GM12878 (cell line): ENCODE measurements around the gene SLC22A23. TPM values are rescaled to one million over a fixed set of nuclear protein-coding genes. Genes with fewer than 3 reads are reported as not detected.

Experiments used
- ATAC-seq: fragments of 200-7000 bp; cut with Tn5 transposase; 3 replicates; pipeline ENCODE4 v1.9.1; 2020; ENCODE audit warnings: mild to moderate bottlenecking, moderate library complexity
- BruUV-seq: library from RNA; stranded (reverse); fragments of 400-500 nt; replicated peaks from 2 replicates; lab custom pipeline; 2021; lab: Mats Ljungman, UMichigan
- CTCF ChIA-PET: fragments of 300-600 bp; sonication (Branson Sonifier 250); formaldehyde crosslinking; extraction: SDS; loops from one replicate; lab custom pipeline; 2021; ENCODE audit warnings: inconsistent platforms; lab: Yijun Ruan, JAX
- POLR2A ChIA-PET: fragments of 350-600 bp; formaldehyde crosslinking; extraction: SDS; loops from one replicate; lab custom pipeline; 2021; ENCODE audit warnings: inconsistent platforms; lab: Charles Lee
- RAD21 ChIA-PET: fragments of 300-600 bp; sonication (Branson Sonifier 250); formaldehyde crosslinking; loops from one replicate; lab custom pipeline; 2023; ENCODE audit warnings: antibody characterized with exemption; ENCODE audit not compliant: unreplicated experiment; lab: Charles Lee
- SMC1A ChIA-PET: fragments of 300-600 bp; sonication (Branson Sonifier 250); formaldehyde crosslinking; loops from one replicate; lab custom pipeline; 2023; ENCODE audit not compliant: unreplicated experiment, uncharacterized antibody; lab: Charles Lee
- DNase-seq: peaks from one replicate; pipeline ENCODE4 v3.0.0-alpha.2; 2011; ENCODE audit warnings: low read depth, low spot score
- FAIRE-seq: peaks from 3 replicates; lab custom pipeline; 2011; peaks lifted over from hg19 to GRCh38; lab: Jason Lieb, UNC
- H2AFZ ChIP-seq: 2 replicates; pipeline ENCODE4 v1.6.0; 2011; ENCODE audit warnings: low read depth, low read length, control low read depth; ENCODE audit not compliant: control insufficient read depth
- H3K27ac ChIP-seq: 2 replicates; pipeline ENCODE4 v1.5.1; 2011; ENCODE audit warnings: control low read depth; ENCODE audit not compliant: control insufficient read depth, insufficient read depth
- H3K27me3 ChIP-seq, 2 experiments: replicated peaks in 1 of 2; 2 replicates each; pipeline versions ENCODE4 v1.6.0 to v1.6.1; 2011; ENCODE audit warnings: low read length in 1 of 2; ENCODE audit not compliant: control insufficient read depth in 2 of 2, insufficient read depth in 2 of 2
- H3K36me3 ChIP-seq, 2 experiments: 2 replicates each; pipeline ENCODE4 v1.5.1; 2011; ENCODE audit warnings: low read length in 1 of 2; ENCODE audit not compliant: control insufficient read depth in 2 of 2, insufficient read depth in 2 of 2
- H3K4me1 ChIP-seq: 2 replicates; pipeline ENCODE4 v1.6.1; 2011; ENCODE audit warnings: mild to moderate bottlenecking, low read length, moderate library complexity, mixed read lengths; ENCODE audit not compliant: control insufficient read depth, insufficient read depth
- H3K4me2 ChIP-seq: 2 replicates; pipeline ENCODE4 v1.6.0; 2011; ENCODE audit warnings: control low read depth; ENCODE audit not compliant: control insufficient read depth, insufficient read depth
- H3K4me3 ChIP-seq: fragments of 200-600 bp; sonication (generic); 2 replicates; pipeline ENCODE4 v1.5.1; 2016
- H3K79me2 ChIP-seq: 2 replicates; pipeline ENCODE4 v1.6.0; 2011; ENCODE audit warnings: low read length; ENCODE audit not compliant: control insufficient read depth, insufficient read depth
- H3K9ac ChIP-seq: 2 replicates; pipeline ENCODE4 v1.8.0; 2011; ENCODE audit warnings: low read length, control low read depth, mixed read lengths; ENCODE audit not compliant: control insufficient read depth, insufficient read depth
- H3K9me3 ChIP-seq: replicated peaks from 3 replicates; pipeline ENCODE4 v1.5.1; 2011; ENCODE audit warnings: mild to moderate bottlenecking, low read length; ENCODE audit not compliant: control insufficient read depth, insufficient read depth
- H4K20me1 ChIP-seq: 2 replicates; pipeline ENCODE4 v1.6.0; 2011; ENCODE audit not compliant: control insufficient read depth, insufficient read depth
- ATF3 ChIP-seq: IDR thresholded peaks from 2 replicates; pipeline ENCODE4 v1.6.1; 2011; ENCODE audit warnings: low read depth, mild to moderate bottlenecking, low read length, moderate library complexity, borderline replicate concordance; ENCODE audit errors: extremely low read depth
- CBX3 ChIP-seq: fragments of 200-600 bp; sonication (generic); IDR thresholded peaks from 2 replicates; pipeline ENCODE4 v1.6.1; 2016; ENCODE audit warnings: low read depth, borderline replicate concordance
- E2F4 ChIP-seq: IDR thresholded peaks from 2 replicates; pipeline ENCODE4 v1.6.1; 2012; ENCODE audit warnings: low read depth, low read length, improper control_type of control experiment
- E4F1 ChIP-seq: fragments of 450-650 bp; IDR thresholded peaks from 2 replicates; pipeline ENCODE4 v1.6.1; 2018; ENCODE audit warnings: borderline replicate concordance, mild to moderate bottlenecking; ENCODE audit not compliant: partially characterized antibody
- LARP7 ChIP-seq: fragments of 450-650 bp; IDR thresholded peaks from 2 replicates; pipeline ENCODE4 v1.6.1; 2017; ENCODE audit warnings: mild to moderate bottlenecking
- MXI1 ChIP-seq: fragments of 150-350 bp; IDR thresholded peaks from 2 replicates; pipeline ENCODE4 v1.6.1; 2011; ENCODE audit warnings: low read depth, mild to moderate bottlenecking, inconsistent platforms, low read length, improper control_type of control experiment
- NR2C2 ChIP-seq: IDR thresholded peaks from 2 replicates; pipeline ENCODE4 v1.6.1; 2011; ENCODE audit warnings: borderline replicate concordance, low read depth; ENCODE audit not compliant: control insufficient read depth, insufficient read length
- NRF1 ChIP-seq: conservative IDR thresholded peaks from 2 replicates; pipeline ENCODE4 v1.6.1; 2011; ENCODE audit warnings: mild to moderate bottlenecking, low read depth, low read length, improper control_type of control experiment
- POLR2A ChIP-seq: IDR thresholded peaks from 2 replicates; pipeline ENCODE4 v1.6.1; 2011; ENCODE audit warnings: low read depth, mild to moderate bottlenecking, low read length
- RELB ChIP-seq: fragments of 450-650 bp; IDR thresholded peaks from 2 replicates; pipeline ENCODE4 v1.6.1; 2017; ENCODE audit warnings: low read depth, mild to moderate bottlenecking, moderate library complexity
- SMARCA5 ChIP-seq: fragments of 450-650 bp; IDR thresholded peaks from 2 replicates; pipeline ENCODE4 v1.6.1; 2017; ENCODE audit warnings: mild to moderate bottlenecking
- SPI1 ChIP-seq: IDR thresholded peaks from 2 replicates; pipeline ENCODE4 v1.6.1; 2011; ENCODE audit warnings: low read depth, mild to moderate bottlenecking, low read length, moderate library complexity, borderline replicate concordance; ENCODE audit not compliant: insufficient read depth
- SRF ChIP-seq, 2 experiments: IDR thresholded peaks; 2 replicates each; pipeline ENCODE4 v1.6.1; 2011; ENCODE audit warnings: low read depth in 2 of 2, low read length in 2 of 2, mild to moderate bottlenecking in 1 of 2, moderate library complexity in 1 of 2
- TCF12 ChIP-seq: IDR thresholded peaks from 2 replicates; pipeline ENCODE4 v1.6.1; 2011; ENCODE audit warnings: low read depth, mild to moderate bottlenecking, low read length
- TCF3 ChIP-seq: IDR thresholded peaks from 2 replicates; pipeline ENCODE4 v1.6.1; 2012; ENCODE audit warnings: low read depth, mild to moderate bottlenecking, low read length, borderline replicate concordance; ENCODE audit not compliant: insufficient read depth
- ZNF24 ChIP-seq: fragments of 450-650 bp; IDR thresholded peaks from 2 replicates; pipeline ENCODE4 v1.6.1; 2017; ENCODE audit warnings: antibody characterized with exemption, mild to moderate bottlenecking
- WGBS: methylation state at CpG from one replicate; pipeline ENCODE4 v1.1.6; 2016; ENCODE audit warnings: low lambda C conversion rate; ENCODE audit not compliant: insufficient replicate concordance, insufficient coverage; ENCODE audit errors: missing lambda C conversion rate; 5-methylcytosine and 5-hydroxymethylcytosine counted together
- in situ Hi-C: fragments of 300-500 bp; cut with MboI; formaldehyde crosslinking; loops from 9 replicates; pipeline ENCODE4 v1.14.3; 2018; ENCODE audit warnings: mixed read lengths
- intact Hi-C: fragments of 100-400 bp; cut with micrococcal nuclease; formaldehyde crosslinking; loops from one replicate; pipeline ENCODE4 v1.14.2; 2022; ENCODE audit not compliant: unreplicated experiment
- polyA plus RNA-seq, 11 experiments: library from polyadenylated mRNA; depleted of rRNA in 4 of 11; unstranded in 6 of 11; stranded (reverse) in 5 of 11; fragments of >200 nt; fragmentation: Nextera tagmentation in 4 of 11; fragmentation: Illumina TruSeq in 1 of 11; extraction: Ambion mirVana in 4 of 11; extraction: Trizol in 1 of 11; gene quantifications; 1 replicate in 1 of 11; 2 replicates in 10 of 11; pipeline versions ENCODE4 v1.2.1 to v1.2.3, GENCODE V29; 2011 to 2016; ENCODE audit warnings: inconsistent platforms in 2 of 11, missing spikeins in 2 of 11, low read depth in 1 of 11
- total RNA-seq, 4 experiments: library from RNA; depleted of rRNA in 3 of 4; stranded (reverse); fragments of >200 nt in 3 of 4; fragmentation: Illumina TruSeq in 1 of 4; extraction: Trizol in 1 of 4; gene quantifications; 2 replicates each; pipeline versions ENCODE4 v1.2.1 to v1.2.3, GENCODE V29; 2013 to 2021
- TF ChIP-seq, protein P1 (sequence below), 3 experiments: IDR thresholded peaks in 2 of 3; conservative IDR thresholded peaks in 1 of 3; 2 replicates each; pipeline ENCODE4 v1.5.1; 2011; ENCODE audit warnings: low read depth in 3 of 3, low read length in 3 of 3, mild to moderate bottlenecking in 3 of 3, control low read depth in 2 of 3, moderate library complexity in 2 of 3, inconsistent platforms in 1 of 3, mixed read lengths in 1 of 3; ENCODE audit not compliant: control insufficient read depth in 2 of 3, insufficient read depth in 1 of 3; ENCODE audit errors: extremely low read depth in 1 of 3

The SLC22A23 gene
- total and polyA plus RNA-seq, 10 of the 15 experiments (the other 5 are each of a cell fraction or from before 2014, with no cell fraction given): 0.20 to 2.4 (median 0.74) TPM

GRCh38 chr6:3482869-3483268 lies 26.0 kb upstream of the SLC22A23 start:
- peaks cover 0 to 1% of the 10 kb centered on the region in 2 experiments; a peak in 3 of 4 replicates for H3K27me3 ChIP-seq
- no peak overlapping the region for H3K9ac ChIP-seq
- ChIA-PET CTCF (interaction anchor here (0.7 kb wide), 1 partner anchor 11 kb away, joined by 3 read pairs; no protein-coding TSS in a partner anchor), POLR2A (no interaction called here), RAD21 (no interaction called here), SMC1A (no interaction called here)
- in situ Hi-C loops (no loop called here), intact Hi-C loops (no loop called here)
- no peaks in the 10 kb centered on the region for H3K79me2 ChIP-seq
- H2AFZ ChIP-seq: no peak overlapping the region
- no TSS peak for BruUV-seq
- DNase-seq (no peak), ATAC-seq (no peak), FAIRE-seq (no peak)
- H3K9me3 ChIP-seq: no peaks in the 10 kb centered on the region; the same call in 2 of the 3 replicates
- 32% methylated on average over 4 of the region's 4 CpGs for WGBS
- no peaks in the 10 kb centered on the region for H3K36me3 ChIP-seq
- no peaks in the 10 kb centered on the region for H3K4me1 ChIP-seq
- H4K20me1 ChIP-seq: no peaks in the 10 kb centered on the region
- H3K4me2 ChIP-seq: no peak overlapping the region
- no peak overlapping the region for H3K4me3 ChIP-seq
- H3K27ac ChIP-seq: no peak overlapping the region
- TF ChIP-seq SMARCA5 (no peak), SPI1 (no peak), POLR2A (no peak), E2F4 (no peak), NR2C2 (no peak), RELB (no peak), SRF (IDR thresholded peaks at IDR 0.05; ENCODE audit: low read depth in 2 of 2, low read length in 2 of 2) (no peak), ATF3 (no peak), E4F1 (no peak), LARP7 (no peak), TCF12 (no peak), MXI1 (no peak), ZNF24 (no peak), CBX3 (no peak), NRF1 (no peak), TCF3 (no peak)
- TF ChIP-seq, protein P1, sequence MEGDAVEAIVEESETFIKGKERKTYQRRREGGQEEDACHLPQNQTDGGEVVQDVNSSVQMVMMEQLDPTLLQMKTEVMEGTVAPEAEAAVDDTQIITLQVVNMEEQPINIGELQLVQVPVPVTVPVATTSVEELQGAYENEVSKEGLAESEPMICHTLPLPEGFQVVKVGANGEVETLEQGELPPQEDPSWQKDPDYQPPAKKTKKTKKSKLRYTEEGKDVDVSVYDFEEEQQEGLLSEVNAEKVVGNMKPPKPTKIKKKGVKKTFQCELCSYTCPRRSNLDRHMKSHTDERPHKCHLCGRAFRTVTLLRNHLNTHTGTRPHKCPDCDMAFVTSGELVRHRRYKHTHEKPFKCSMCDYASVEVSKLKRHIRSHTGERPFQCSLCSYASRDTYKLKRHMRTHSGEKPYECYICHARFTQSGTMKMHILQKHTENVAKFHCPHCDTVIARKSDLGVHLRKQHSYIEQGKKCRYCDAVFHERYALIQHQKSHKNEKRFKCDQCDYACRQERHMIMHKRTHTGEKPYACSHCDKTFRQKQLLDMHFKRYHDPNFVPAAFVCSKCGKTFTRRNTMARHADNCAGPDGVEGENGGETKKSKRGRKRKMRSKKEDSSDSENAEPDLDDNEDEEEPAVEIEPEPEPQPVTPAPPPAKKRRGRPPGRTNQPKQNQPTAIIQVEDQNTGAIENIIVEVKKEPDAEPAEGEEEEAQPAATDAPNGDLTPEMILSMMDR (IDR thresholded peaks at IDR 0.05 in 2 of 3, conservative IDR thresholded peaks at IDR 0.05 in 1 of 3; ENCODE audit: control insufficient read depth in 2 of 3, extremely low read depth in 1 of 3, insufficient read depth in 1 of 3, low read depth in 3 of 3, low read length in 3 of 3): no peak
